GM19324 (cell line): ENCODE measurements around the gene CEP170B.
A peak's percentile ranks its signal among the peaks of the same experiment; 100 is the strongest.
"Not testable (repeated sequence)": the region's sequence is repeated elsewhere in the genome, so short reads cannot be mapped to it uniquely, and the experiment has no call there.

Experiments
- ATAC-seq: cut with Tn5 transposase; IDR thresholded peaks from one replicate; pipeline ENCODE4 v1.9.1; 2021; ENCODE audit warnings: mild to moderate bottlenecking, moderate library complexity; ENCODE audit not compliant: unreplicated experiment, low FRiP score

Gene CEP170B

GRCh38 chr14:104903990-104904389 is 38.9 kb downstream of the CEP170B start:
- no peak for ATAC-seq

- ATAC-seq: not testable (repeated sequence)
Observed at GRCh38 chr14:104904650-104905578, 39.8 kb downstream of the CEP170B start.

GRCh38 chr14:104905579-104905933 is 40.5 kb downstream of the CEP170B start:
- ATAC-seq: not testable (repeated sequence)

GRCh38 chr14:104908303-104908702 is 43.2 kb downstream of the CEP170B start:
- no peak for ATAC-seq

- ATAC-seq: no peak
Observed at GRCh38 chr14:104912053-104912452, 47.0 kb downstream of the CEP170B start.

- no peak for ATAC-seq
Observed at GRCh38 chr14:104913435-104913834, 48.4 kb downstream of the CEP170B start.

- no peak for ATAC-seq
Observed at GRCh38 chr14:104917116-104917515, 52.0 kb downstream of the CEP170B start.

- ATAC-seq: no peak
Observed at GRCh38 chr14:104917993-104918392, 52.9 kb downstream of the CEP170B start.

GRCh38 chr14:104919152-104919992 is 54.3 kb downstream of the CEP170B start:
- not testable (repeated sequence) for ATAC-seq

- no peak for ATAC-seq
Observed at GRCh38 chr14:104919993-104920315, 54.9 kb downstream of the CEP170B start.

GRCh38 chr14:104923640-104924420 is 58.8 kb downstream of the CEP170B start:
- no peak for ATAC-seq

- no peak for ATAC-seq
Observed at GRCh38 chr14:104924421-104925213, 59.5 kb downstream of the CEP170B start, which contains the start of gene PLD4. Gene PLD4, plus strand, starts transcription at chr14:104924879. Its CDS starts 2,262 bp downstream, at chr14:104927141.

- ATAC-seq: no peak
Observed at GRCh38 chr14:104925214-104925854, 60.3 kb downstream of the CEP170B start.

GRCh38 chr14:104925855-104926609 is 61.0 kb downstream of the CEP170B start:
- ATAC-seq: no peak

- peak; percentile 79 for ATAC-seq
Observed at GRCh38 chr14:104926619-104927431, 61.8 kb downstream of the CEP170B start.

GRCh38 chr14:104927432-104927816 is 62.4 kb downstream of the CEP170B start:
- ATAC-seq: no peak

GRCh38 chr14:104927901-104928300 is 62.8 kb downstream of the CEP170B start:
- ATAC-seq: no peak
